Vagina (tissue), 2 donors: ENCODE data around the gene MICAL3. TPM values are rescaled to one million over a fixed set of nuclear protein-coding genes. Genes with fewer than 3 reads are reported as not detected.
A peak's percentile ranks its signal among the peaks of the same experiment; 100 is the strongest.

Experiments
- DNase-seq, 2 donors: peaks; one replicate each; pipeline ENCODE4 v3.0.0-alpha.2; 2017; ENCODE audit errors: extremely low spot score in 2 of 2
- H3K27ac ChIP-seq: fragments of 200-600 bp; sonication (generic); one replicate; pipeline ENCODE4 v1.5.1; 2019
- H3K27me3 ChIP-seq: fragments of 200-600 bp; sonication (generic); one replicate; pipeline ENCODE4 v1.5.1; 2019
- H3K36me3 ChIP-seq, 2 donors: fragments of 200-600 bp; sonication (generic); one replicate each; pipeline ENCODE4 v1.5.1; 2017 to 2019
- H3K4me1 ChIP-seq: fragments of 200-600 bp; sonication (generic); one replicate; pipeline ENCODE4 v1.5.1; 2019
- H3K4me3 ChIP-seq, 2 donors: fragments of 200-600 bp; sonication (generic); 1 replicate in 1 of 2; 2 replicates in 1 of 2; pipeline ENCODE4 v1.5.1; 2016 to 2019
- H3K9me3 ChIP-seq: fragments of 200-600 bp; sonication (generic); one replicate; pipeline ENCODE4 v1.5.1; 2019
- POLR2A ChIP-seq, 2 donors: fragments of 450-650 bp; IDR thresholded peaks; one replicate each; pipeline ENCODE4 v1.6.1; 2017; ENCODE audit warnings: antibody characterized with exemption in 2 of 2, mild to moderate bottlenecking in 2 of 2, moderate library complexity in 2 of 2
- POLR2AphosphoS5 ChIP-seq, 2 donors: sonication (generic); formaldehyde crosslinking; IDR thresholded peaks; one replicate each; pipeline ENCODE4 v1.9.0; 2017; ENCODE audit warnings: antibody characterized with exemption in 2 of 2, mild to moderate bottlenecking in 2 of 2, low read depth in 1 of 2; ENCODE audit not compliant: insufficient read depth in 1 of 2
- intact Hi-C: fragments of 100-400 bp; cut with DNase I; formaldehyde crosslinking; loops from one replicate; pipeline ENCODE4 v1.15.1; 2023
- total RNA-seq: library from RNA; depleted of rRNA; stranded (reverse); fragments of >200 nt; gene quantifications from one replicate; pipeline ENCODE4 v1.2.3, GENCODE V29; 2016
- TF ChIP-seq, protein P1 (sequence below), 3 experiments: fragments of 450-650 bp in 2 of 3; fragments of 200-600 bp in 1 of 3; sonication (generic) in 1 of 3; IDR thresholded peaks; one replicate each; pipeline ENCODE4 v1.5.1; 2017 to 2019; ENCODE audit warnings: antibody characterized with exemption in 3 of 3, mild to moderate bottlenecking in 2 of 3, moderate library complexity in 2 of 3

MICAL3 gene
- total RNA-seq, 1 donor from 2014 or later: 35.1 TPM

- Histone ChIP-seq H3K4me1 (peaks cover 26% of the 10 kb centered on the region), H3K36me3 (peaks cover 0 to 15% of the 10 kb centered on the region in 2 donors), H3K27ac (no peak overlapping the region), H3K9me3 (no peaks in the 10 kb centered on the region), H3K4me3 (no peak overlapping the region), H3K27me3 (no peaks in the 10 kb centered on the region)
- TF ChIP-seq POLR2AphosphoS5 (IDR thresholded peaks at IDR 0.05; ENCODE audit: insufficient read depth in 1 of 2, low read depth in 1 of 2): no peak
- TF ChIP-seq, protein P1, sequence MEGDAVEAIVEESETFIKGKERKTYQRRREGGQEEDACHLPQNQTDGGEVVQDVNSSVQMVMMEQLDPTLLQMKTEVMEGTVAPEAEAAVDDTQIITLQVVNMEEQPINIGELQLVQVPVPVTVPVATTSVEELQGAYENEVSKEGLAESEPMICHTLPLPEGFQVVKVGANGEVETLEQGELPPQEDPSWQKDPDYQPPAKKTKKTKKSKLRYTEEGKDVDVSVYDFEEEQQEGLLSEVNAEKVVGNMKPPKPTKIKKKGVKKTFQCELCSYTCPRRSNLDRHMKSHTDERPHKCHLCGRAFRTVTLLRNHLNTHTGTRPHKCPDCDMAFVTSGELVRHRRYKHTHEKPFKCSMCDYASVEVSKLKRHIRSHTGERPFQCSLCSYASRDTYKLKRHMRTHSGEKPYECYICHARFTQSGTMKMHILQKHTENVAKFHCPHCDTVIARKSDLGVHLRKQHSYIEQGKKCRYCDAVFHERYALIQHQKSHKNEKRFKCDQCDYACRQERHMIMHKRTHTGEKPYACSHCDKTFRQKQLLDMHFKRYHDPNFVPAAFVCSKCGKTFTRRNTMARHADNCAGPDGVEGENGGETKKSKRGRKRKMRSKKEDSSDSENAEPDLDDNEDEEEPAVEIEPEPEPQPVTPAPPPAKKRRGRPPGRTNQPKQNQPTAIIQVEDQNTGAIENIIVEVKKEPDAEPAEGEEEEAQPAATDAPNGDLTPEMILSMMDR (IDR thresholded peaks at IDR 0.05): no peak
- TF ChIP-seq POLR2A (IDR thresholded peaks at IDR 0.05): no peak
- intact Hi-C loops: no loop called here
- DNase-seq: no peak
These were observed 164.0 kb downstream of the MICAL3 start for GRCh38 chr22:17860220-17860965.

DNA sequence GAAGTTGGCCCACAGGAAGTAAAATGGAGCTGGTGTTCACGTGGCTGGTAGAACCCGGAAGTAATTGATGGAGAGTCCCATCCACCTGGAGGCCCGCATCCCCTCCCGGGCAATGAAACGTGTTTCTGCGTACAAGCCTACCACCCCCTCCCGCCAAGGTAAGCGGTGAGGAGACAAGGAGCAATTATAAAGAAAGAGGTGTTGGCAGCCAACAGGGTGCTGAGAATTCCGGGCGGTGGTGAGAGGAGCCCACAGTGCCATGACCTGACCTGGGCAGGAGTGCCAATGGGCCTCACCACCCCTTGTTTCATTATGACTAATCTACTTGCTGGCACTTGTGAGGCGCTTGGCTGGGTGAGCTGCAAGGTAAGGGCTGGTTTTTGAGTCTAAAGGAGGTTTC lies 166.3 kb downstream of the MICAL3 start:
- no peaks in the 10 kb centered on the region for H3K9me3 ChIP-seq
- DNase-seq: no peak
- intact Hi-C loops: no loop called here
- H3K4me1 ChIP-seq: peaks cover 26% of the 10 kb centered on the region
- no peak for TF ChIP-seq POLR2AphosphoS5 (IDR thresholded peaks at IDR 0.05; ENCODE audit: insufficient read depth in 1 of 2, low read depth in 1 of 2)
- TF ChIP-seq, protein P1 (IDR thresholded peaks at IDR 0.05): no peak
- no peak for TF ChIP-seq POLR2A (IDR thresholded peaks at IDR 0.05)
- no peak overlapping the region for H3K27ac ChIP-seq
- no peaks in the 10 kb centered on the region for H3K36me3 ChIP-seq
- H3K4me3 ChIP-seq: no peak overlapping the region
- no peaks in the 10 kb centered on the region for H3K27me3 ChIP-seq

DNA sequence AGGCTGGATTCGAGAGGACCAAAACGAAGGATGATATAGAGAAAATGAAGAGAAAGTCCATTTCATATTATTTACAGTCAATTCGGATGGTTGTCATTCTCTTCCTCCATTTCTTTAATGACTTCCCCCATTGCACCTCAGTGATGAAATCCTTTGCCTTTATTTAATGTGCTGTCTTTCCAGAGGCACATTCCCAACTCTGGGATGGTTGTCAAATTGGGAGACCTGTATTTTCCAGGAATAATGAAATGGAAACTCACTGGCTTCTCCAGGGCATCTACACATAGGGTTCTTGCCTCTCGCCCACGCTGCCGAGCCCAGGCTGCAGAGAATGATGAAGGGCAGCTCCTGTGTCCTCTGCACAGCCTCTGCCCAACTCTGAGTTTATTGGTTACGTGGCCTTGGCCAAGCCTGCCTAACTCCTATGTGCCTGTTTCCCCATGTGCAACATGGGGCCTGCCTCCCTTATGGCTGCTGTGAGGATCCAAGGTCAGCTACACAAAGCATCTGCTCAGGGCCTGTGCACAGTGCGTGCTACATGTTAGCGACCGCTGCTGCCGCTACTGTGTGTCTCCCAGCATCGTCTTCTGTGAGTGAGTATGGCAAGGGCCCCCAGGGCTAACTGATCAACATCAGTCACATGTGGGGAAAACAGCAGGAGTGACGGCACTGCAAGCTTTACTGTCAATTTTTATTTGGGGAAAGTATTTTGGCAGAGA lies 168.6 kb downstream of the MICAL3 start:
- H3K9me3 ChIP-seq: no peaks in the 10 kb centered on the region
- no peaks in the 10 kb centered on the region for H3K36me3 ChIP-seq
- intact Hi-C loops: no loop called here
- no peak overlapping the region for H3K27ac ChIP-seq
- DNase-seq: no peak
- TF ChIP-seq POLR2AphosphoS5 (IDR thresholded peaks at IDR 0.05; ENCODE audit: insufficient read depth in 1 of 2, low read depth in 1 of 2) (peak in 1 of 2 donors; percentile 36), POLR2A (IDR thresholded peaks at IDR 0.05) (no peak)
- TF ChIP-seq, protein P1 (IDR thresholded peaks at IDR 0.05): no peak
- H3K27me3 ChIP-seq: no peaks in the 10 kb centered on the region
- H3K4me1 ChIP-seq: peaks cover 38% of the 10 kb centered on the region
- H3K4me3 ChIP-seq: no peak overlapping the region

GRCh38 chr22:17853073-17853472 lies 171.3 kb downstream of the MICAL3 start:
- no peaks in the 10 kb centered on the region for H3K27me3 ChIP-seq
- intact Hi-C loops: no loop called here
- TF ChIP-seq, protein P1 (IDR thresholded peaks at IDR 0.05): no peak
- TF ChIP-seq POLR2AphosphoS5 (IDR thresholded peaks at IDR 0.05; ENCODE audit: insufficient read depth in 1 of 2, low read depth in 1 of 2): peak; percentile 13 to 46
- no peaks in the 10 kb centered on the region for H3K36me3 ChIP-seq
- no peak for DNase-seq
- H3K4me3 ChIP-seq: no peak overlapping the region
- peaks cover 23% of the 10 kb centered on the region for H3K4me1 ChIP-seq
- H3K27ac ChIP-seq: no peak overlapping the region
- H3K9me3 ChIP-seq: no peaks in the 10 kb centered on the region

- H3K4me1 ChIP-seq: peaks cover 20% of the 10 kb centered on the region
- H3K27me3 ChIP-seq: no peaks in the 10 kb centered on the region
- no peak for TF ChIP-seq POLR2A (IDR thresholded peaks at IDR 0.05)
- TF ChIP-seq, protein P1 (IDR thresholded peaks at IDR 0.05): no peak
- TF ChIP-seq POLR2AphosphoS5 (IDR thresholded peaks at IDR 0.05; ENCODE audit: insufficient read depth in 1 of 2, low read depth in 1 of 2): peak in 1 of 2 donors; percentile 49
- no peaks in the 10 kb centered on the region for H3K9me3 ChIP-seq
- H3K27ac ChIP-seq: peak overlapping the region; percentile 43
- H3K4me3 ChIP-seq: no peak overlapping the region
- intact Hi-C loops: no loop called here
- H3K36me3 ChIP-seq: no peaks in the 10 kb centered on the region
- no peak for DNase-seq
These were observed 172.6 kb downstream of the MICAL3 start for GRCh38 chr22:17851759-17852158.
